Mucosa of descending colon (tissue), 3 donors: Measurements from ENCODE around the gene ANKK1. TPM values are rescaled to one million over a fixed set of nuclear protein-coding genes. Genes with fewer than 3 reads are reported as not detected.

Experiments used
- ATAC-seq: fragments of 200-7000 bp; cut with Tn5 transposase; one replicate; pipeline ENCODE4 v1.9.1; 2020; ENCODE audit warnings: mild to moderate bottlenecking, moderate library complexity
- DNase-seq, 3 donors: peaks; one replicate each; pipeline ENCODE4 v3.0.0-alpha.2; 2020
- H3K36me3 ChIP-seq: fragments of 200-600 bp; one replicate; pipeline ENCODE4 v1.8.0; 2021; ENCODE audit warnings: low read depth, mild to moderate bottlenecking
- H3K4me1 ChIP-seq: fragments of 200-600 bp; one replicate; pipeline ENCODE4 v1.8.0; 2021; ENCODE audit warnings: low read depth, mild to moderate bottlenecking
- H3K4me3 ChIP-seq: fragments of 200-600 bp; one replicate; pipeline ENCODE4 v1.8.0; 2021; ENCODE audit warnings: mild to moderate bottlenecking
- H3K9me3 ChIP-seq: fragments of 200-600 bp; one replicate; pipeline ENCODE4 v1.8.0; 2021; ENCODE audit warnings: mild to moderate bottlenecking
- intact Hi-C, 2 donors: fragments of 100-400 bp; cut with DNase I in 1 of 2; cut with micrococcal nuclease in 1 of 2; formaldehyde crosslinking; loops; one replicate each; pipeline versions ENCODE4 v1.11.0 to v1.11.1; 2022; cut with DNase I, micrococcal nuclease
- total RNA-seq, 3 donors: library from RNA; stranded (reverse); fragmentation: NEBNext Ultra II Directional in 2 of 3; extraction: Animal tissue kit (Norgen Biotek cat#: 25700) in 2 of 3; gene quantifications; one replicate each; pipeline versions ENCODE4 v1.2.1 to v1.2.4, GENCODE V29; 2021 to 2023
- TF ChIP-seq, protein P1 (sequence below): fragments of 200-600 bp; IDR thresholded peaks from one replicate; pipeline ENCODE4 v1.8.0; 2022; ENCODE audit warnings: antibody characterized with exemption, mild to moderate bottlenecking
- donor health status: DM: no; HTN: no; CAD: no; lungs with moderate emphysema.
- donor health status: DM: no; HTN: no; CAD: no.
- donor health status: DM: no; HTN: yes; CAD: no.

The ANKK1 gene
- total RNA-seq, 3 donors from 2014 or later = 0.19 to 0.28 (median 0.26) TPM

DNA sequence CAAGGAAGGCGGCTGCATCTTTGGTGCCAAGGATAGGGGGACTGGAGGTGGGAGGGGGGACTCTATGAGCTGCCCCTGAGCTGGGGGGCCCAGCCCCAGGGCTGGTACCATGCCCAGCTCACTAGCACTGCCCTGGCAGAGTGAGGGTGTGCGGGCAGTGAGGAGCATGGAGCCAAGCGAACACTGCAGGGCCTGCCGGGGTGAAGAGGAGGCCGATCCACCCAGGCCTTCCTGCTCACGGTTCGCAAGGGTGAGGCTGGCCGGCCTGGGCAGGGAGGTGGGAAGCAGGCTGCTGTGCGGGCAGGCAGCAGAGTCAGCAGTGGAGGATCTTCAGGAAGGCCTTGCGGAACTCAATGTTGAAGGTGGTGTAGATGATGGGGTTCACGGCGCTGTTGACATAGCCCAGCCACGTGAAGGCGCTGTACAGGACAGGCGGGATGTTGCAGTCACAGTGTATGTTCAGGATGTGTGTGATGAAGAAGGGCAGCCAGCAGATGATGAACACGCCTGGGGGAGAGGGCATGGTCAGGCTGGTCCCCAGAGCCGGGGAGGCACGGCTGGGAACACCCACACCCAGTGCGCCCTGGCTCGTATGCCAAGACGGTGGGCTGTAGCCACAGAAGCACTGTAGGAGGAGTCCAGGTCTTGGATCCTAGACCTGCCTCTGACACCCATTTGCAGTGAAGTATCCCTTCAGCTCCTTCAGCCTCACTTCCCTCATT is 23.0 kb downstream of the ANKK1 start:
- Histone ChIP-seq H3K4me3 (no peak overlapping the region), H3K36me3 (no peaks in the 10 kb centered on the region), H3K4me1 (no peaks in the 10 kb centered on the region), H3K9me3 (no peaks in the 10 kb centered on the region)
- intact Hi-C loops = no loop called here
- ATAC-seq (no peak), DNase-seq (no peak)
- TF ChIP-seq, protein P1, sequence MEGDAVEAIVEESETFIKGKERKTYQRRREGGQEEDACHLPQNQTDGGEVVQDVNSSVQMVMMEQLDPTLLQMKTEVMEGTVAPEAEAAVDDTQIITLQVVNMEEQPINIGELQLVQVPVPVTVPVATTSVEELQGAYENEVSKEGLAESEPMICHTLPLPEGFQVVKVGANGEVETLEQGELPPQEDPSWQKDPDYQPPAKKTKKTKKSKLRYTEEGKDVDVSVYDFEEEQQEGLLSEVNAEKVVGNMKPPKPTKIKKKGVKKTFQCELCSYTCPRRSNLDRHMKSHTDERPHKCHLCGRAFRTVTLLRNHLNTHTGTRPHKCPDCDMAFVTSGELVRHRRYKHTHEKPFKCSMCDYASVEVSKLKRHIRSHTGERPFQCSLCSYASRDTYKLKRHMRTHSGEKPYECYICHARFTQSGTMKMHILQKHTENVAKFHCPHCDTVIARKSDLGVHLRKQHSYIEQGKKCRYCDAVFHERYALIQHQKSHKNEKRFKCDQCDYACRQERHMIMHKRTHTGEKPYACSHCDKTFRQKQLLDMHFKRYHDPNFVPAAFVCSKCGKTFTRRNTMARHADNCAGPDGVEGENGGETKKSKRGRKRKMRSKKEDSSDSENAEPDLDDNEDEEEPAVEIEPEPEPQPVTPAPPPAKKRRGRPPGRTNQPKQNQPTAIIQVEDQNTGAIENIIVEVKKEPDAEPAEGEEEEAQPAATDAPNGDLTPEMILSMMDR = no peak

GRCh38 chr11:113411536-113411935 is 24.0 kb downstream of the ANKK1 start:
- DNase-seq (no peak), ATAC-seq (no peak)
- Histone ChIP-seq H3K4me3 (no peak overlapping the region), H3K9me3 (no peaks in the 10 kb centered on the region), H3K4me1 (no peaks in the 10 kb centered on the region), H3K36me3 (no peaks in the 10 kb centered on the region)
- TF ChIP-seq, protein P1 = no peak
- intact Hi-C loops = no loop called here

GRCh38 chr11:113412675-113413074 is 25.1 kb downstream of the ANKK1 start:
- intact Hi-C loops = no loop called here
- H3K9me3 ChIP-seq = no peaks in the 10 kb centered on the region
- H3K4me3 ChIP-seq = no peak overlapping the region
- TF ChIP-seq, protein P1 = no peak
- DNase-seq (no peak), ATAC-seq (no peak)
- H3K36me3 ChIP-seq = no peaks in the 10 kb centered on the region
- no peaks in the 10 kb centered on the region for H3K4me1 ChIP-seq

DNA sequence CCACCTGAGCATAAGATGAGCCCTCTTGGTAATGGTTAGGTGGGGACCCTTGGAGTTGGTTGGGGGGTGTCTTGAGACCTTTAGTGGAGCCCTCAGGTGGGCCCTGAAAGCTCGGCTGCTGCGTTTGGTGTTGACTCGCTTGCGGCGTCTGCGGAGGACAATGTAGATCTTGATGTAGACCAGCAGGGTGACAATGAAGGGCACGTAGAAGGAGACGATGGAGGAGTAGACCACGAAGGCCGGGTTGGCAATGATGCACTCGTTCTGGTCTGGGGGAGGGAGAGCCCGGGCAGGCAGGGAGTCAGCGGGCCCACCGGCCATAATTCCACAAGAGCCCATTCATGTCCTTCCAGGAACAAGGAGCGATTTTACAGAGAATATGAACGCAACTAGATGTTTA is 27.8 kb downstream of the ANKK1 start:
- Histone ChIP-seq H3K9me3 (no peaks in the 10 kb centered on the region), H3K4me3 (no peak overlapping the region), H3K4me1 (no peaks in the 10 kb centered on the region), H3K36me3 (no peaks in the 10 kb centered on the region)
- intact Hi-C loops = no loop called here
- TF ChIP-seq, protein P1 = no peak
- DNase-seq = no peak
- ATAC-seq = no peak

DNA sequence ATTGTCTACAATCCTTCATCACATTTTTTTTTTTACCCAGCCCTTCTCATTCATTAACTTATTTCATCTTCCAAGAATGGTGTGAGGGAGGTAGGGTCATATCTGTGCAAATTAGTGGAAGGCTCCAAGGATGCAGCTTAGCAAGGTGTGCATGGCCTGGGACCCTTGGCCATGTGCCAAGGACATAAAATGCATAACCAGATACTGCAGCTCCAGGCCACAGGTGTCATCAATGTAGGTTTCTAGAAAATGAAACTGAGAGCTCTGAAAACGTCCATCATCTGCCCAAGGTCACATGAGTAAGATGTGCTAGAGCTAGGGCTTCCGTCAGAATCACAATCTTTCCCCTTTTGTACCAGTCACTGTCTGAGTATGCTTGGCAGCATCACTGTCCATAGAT is 29.8 kb downstream of the ANKK1 start:
- Histone ChIP-seq H3K36me3 (no peaks in the 10 kb centered on the region), H3K4me1 (no peaks in the 10 kb centered on the region), H3K4me3 (no peak overlapping the region), H3K9me3 (no peaks in the 10 kb centered on the region)
- DNase-seq (no peak), ATAC-seq (no peak)
- intact Hi-C loops = no loop called here
- TF ChIP-seq, protein P1 = no peak
